GM12865 (cell line): ENCODE data around the gene GPR68.

Experiments used
- DNase-seq: peaks from one replicate; pipeline ENCODE4 v3.0.0; 2010; ENCODE audit warnings: low read depth
- H3K4me3 ChIP-seq: 2 replicates; pipeline ENCODE4 v1.5.1; 2011; ENCODE audit warnings: mild to moderate bottlenecking, low read depth, low read length, control low read depth
- TF ChIP-seq, protein P1 (sequence below): IDR thresholded peaks from 2 replicates; pipeline ENCODE4 v1.5.1; 2011; ENCODE audit warnings: low read length, control low read depth, low read depth, inconsistent platforms; ENCODE audit not compliant: insufficient read depth; ENCODE audit errors: missing control alignments

The GPR68 gene

DNA sequence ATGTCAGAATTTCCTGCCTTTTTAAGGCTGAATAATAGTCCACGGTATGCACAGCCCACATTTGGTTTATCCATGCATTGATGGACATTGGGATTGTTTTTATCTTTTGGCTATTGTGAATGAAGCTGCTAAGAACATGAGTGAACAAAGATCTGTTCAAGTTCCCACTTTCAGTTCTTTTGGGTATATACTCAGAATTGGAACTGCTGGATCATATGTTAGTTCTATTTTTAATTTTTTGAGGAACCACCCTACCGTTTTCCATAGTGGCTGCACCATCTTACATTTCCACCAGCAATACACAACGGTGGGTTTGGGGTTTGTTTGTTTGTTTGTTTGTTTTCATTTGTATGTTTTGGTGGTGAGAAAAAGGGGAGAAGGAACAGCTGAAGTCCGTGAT, 6.4 kb downstream of the GPR68 start:
- no peak for DNase-seq
- no peak overlapping the region for H3K4me3 ChIP-seq
- TF ChIP-seq, protein P1, sequence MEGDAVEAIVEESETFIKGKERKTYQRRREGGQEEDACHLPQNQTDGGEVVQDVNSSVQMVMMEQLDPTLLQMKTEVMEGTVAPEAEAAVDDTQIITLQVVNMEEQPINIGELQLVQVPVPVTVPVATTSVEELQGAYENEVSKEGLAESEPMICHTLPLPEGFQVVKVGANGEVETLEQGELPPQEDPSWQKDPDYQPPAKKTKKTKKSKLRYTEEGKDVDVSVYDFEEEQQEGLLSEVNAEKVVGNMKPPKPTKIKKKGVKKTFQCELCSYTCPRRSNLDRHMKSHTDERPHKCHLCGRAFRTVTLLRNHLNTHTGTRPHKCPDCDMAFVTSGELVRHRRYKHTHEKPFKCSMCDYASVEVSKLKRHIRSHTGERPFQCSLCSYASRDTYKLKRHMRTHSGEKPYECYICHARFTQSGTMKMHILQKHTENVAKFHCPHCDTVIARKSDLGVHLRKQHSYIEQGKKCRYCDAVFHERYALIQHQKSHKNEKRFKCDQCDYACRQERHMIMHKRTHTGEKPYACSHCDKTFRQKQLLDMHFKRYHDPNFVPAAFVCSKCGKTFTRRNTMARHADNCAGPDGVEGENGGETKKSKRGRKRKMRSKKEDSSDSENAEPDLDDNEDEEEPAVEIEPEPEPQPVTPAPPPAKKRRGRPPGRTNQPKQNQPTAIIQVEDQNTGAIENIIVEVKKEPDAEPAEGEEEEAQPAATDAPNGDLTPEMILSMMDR: no peak

DNA sequence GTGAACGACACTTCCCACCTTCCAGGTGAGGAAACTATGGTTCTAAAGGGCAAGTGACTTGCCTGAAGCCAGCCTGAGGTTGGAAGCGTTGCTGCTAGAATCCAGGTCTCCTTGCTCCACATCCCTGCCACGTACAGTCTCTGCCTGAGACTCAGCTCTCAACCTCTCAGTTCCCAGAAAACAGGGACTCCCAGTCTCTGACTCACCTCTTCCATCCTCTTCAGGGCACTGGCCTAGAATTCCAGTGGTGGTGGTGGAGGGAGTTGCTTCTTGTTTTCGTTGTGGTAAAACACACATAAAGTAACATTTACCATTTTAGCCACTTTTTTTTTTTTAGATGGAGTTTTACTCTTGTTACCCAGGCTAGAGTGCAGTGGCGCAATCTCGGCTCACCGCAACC, 7.3 kb downstream of the GPR68 start:
- TF ChIP-seq, protein P1: no peak
- no peak for DNase-seq
- H3K4me3 ChIP-seq: no peak overlapping the region

DNA sequence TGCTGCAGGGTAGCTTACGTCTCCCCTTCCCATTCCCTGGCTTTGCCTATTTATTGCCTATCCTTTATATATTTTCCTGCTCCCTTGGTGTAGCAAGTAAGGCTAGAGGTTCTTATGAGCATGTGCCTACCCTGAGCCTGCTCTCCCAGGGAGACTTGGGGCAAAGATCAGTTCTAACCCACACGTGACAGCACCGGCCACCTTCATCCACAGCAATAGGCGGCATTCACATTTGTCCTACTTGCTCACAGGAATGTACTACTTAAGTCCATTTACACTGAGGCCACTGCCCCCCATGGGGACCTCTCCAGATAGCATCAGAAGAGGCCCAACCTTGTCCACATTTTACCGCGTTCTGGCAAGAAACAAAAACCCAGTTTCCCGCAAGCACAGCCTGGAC, 8.7 kb downstream of the GPR68 start:
- TF ChIP-seq, protein P1: no peak

DNA sequence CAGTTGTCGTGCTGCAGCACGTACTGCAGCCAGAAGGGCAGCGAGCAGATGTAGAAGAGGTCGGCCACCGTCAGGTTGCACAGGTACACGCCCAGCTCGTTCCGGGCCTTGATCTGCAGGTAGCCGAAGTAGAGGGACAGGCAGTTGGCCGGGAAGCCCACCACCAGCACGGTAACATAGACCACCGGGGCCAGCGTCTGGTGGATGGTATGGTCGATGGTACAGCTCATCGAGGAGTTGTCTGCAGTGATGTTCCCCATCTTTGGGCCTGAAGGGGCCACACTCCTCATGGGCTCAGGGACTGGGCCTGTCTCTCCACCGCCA, 9.8 kb downstream of the GPR68 start:
- no peak for DNase-seq
- no peak overlapping the region for H3K4me3 ChIP-seq
- TF ChIP-seq, protein P1: no peak

More for the DNA sequence above, 8.7 kb downstream of the GPR68 start:
- no peak overlapping the region for H3K4me3 ChIP-seq
- no peak for DNase-seq

DNA sequence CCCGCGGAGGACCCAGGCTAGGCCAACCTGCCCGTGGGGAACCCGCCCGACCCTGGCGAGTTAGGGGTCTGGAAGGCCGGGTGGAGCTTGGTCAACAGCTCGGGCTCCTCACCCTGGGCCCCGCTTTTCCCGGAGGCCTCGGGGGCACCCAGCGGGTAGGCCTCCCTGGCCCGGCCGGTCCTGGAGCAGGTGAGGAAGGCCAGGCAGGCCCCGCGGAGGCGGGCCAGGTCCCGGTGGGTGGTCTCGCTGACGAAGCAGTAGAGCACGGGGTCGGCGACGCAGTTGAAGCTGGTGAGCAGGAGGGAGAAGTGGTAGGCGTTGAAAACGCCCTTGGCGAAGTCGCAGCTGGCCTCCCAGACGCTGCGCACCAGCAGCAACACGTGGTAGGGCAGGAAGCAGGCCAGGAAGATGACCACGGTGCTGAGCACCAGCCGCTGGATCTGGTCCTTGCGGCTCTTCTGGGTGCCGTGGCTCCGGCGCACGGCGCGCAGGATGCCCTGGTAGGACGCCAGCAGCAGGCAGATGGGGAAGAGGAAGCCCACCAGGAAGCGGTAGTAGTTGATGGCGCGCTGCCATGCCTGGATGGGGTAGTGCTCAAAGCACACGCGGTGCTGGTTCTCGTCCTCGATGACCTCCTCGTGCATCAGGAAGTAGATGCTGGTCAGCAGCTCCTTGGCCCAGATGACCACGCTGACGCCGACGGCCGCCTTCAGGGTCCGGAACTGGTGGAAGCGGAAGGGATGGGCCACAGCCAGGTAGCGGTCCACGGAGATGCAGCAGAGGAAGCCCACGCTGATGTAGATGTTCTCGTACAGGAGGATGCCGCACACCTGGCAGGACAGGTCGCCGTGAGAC, 10.3 kb downstream of the GPR68 start:
- no peak overlapping the region for H3K4me3 ChIP-seq
- DNase-seq: no peak
- TF ChIP-seq, protein P1: no peak

DNA sequence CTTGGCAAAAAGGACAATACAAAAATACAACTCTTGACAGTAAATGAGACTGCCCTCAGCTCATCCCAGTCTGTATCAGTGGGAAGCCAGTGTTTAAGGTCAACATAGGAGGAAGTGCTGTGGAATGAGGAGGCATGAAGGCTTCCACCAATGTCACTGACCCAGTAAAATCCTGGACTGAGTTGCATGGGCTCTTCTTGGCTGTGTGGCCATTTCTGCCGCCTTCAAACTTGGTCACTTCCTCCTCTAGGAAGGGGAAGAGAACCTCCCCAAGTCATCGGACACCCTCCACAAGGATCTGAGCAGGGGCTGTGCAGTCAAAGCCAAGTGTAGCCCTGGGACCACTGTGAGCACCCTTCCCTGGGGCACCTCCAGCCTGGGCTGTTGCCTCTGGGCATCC, 11.9 kb downstream of the GPR68 start:
- TF ChIP-seq, protein P1: no peak
- DNase-seq: no peak
- H3K4me3 ChIP-seq: no peak overlapping the region

DNA sequence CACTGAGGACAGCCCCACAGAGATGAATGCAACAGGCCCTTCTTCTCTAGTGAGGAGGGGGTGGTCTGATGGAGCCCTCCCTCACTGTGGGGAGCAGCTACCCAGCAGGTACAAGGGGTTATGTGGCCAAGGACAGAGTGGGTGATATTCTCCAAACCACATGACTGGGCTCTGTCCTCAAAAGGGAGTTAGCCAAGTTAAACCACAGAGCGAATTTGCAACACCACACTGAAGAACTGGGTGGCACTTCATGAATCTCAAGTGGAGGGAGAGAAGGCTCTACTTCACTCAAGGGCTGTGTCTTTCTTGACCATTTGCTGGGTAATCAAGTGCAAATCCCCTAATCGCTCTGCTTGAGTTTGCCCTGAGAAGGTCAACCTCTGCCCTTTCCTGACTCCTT, 12.5 kb downstream of the GPR68 start:
- no peak overlapping the region for H3K4me3 ChIP-seq
- no peak for DNase-seq
- TF ChIP-seq, protein P1: no peak
